HuH-7.5 (cell line): ENCODE measurements around the gene CHTF8.
"Not testable (repeated sequence)": the region's sequence is repeated elsewhere in the genome, so short reads cannot be mapped to it uniquely, and the experiment has no call there.

Source experiments
- DNase-seq: peaks from one replicate; pipeline ENCODE4 v3.0.0; 2011; ENCODE audit warnings: low spot score

CHTF8 gene, protein sequence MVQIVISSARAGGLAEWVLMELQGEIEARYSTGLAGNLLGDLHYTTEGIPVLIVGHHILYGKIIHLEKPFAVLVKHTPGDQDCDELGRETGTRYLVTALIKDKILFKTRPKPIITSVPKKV

DNA sequence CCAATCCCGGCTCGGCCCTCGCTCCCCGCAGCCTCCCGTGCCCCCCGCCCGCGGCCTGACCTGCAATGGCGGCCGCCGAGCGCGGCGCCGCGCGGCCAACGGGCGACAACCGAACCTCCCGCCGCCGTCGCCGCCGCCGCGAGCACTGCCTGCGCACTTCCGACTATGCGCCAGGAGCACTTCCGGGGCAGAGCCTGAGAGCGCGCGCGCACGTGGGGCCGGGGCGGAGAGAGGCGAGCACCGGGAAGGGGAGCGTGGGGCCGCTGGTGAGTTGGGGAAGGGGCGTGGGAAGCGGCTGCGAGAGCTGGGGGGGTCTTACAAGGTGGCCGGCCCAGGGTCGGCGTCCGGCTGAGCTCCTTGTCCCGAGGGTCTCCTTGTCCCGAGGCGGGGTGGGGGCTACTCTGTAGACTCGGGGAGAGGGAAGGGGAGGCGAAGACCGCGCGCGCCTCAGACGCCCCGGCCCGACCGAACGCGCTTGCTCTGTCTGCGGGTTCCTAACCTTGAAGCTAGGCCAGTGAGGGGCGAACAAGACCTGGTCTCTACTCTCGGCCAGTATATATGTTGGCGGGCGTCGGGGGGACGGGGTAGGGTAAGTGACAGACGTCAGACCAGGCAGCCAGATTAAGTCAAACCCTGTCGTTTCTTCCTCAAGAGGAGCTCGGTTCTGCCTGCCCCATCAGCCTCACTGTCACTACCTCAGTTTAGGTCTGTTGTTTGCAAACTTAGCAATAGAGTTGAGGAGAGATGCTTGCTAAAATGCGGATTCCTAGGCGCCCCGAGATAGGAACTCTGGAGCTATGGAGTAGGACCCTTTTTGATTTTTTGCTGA, at the start of gene CHTF8, which contains the start of gene UTP4:
Gene CHTF8, minus strand, starts transcription at position 165 of the 829 bp plus-strand sequence. CDS start 11,130 bp downstream, outside the sequence.
Gene UTP4, plus strand, starts transcription at position 226 of the 829 bp plus-strand sequence. CDS start 811 bp downstream, outside the sequence.
- peak; percentile 83 for DNase-seq

DNA sequence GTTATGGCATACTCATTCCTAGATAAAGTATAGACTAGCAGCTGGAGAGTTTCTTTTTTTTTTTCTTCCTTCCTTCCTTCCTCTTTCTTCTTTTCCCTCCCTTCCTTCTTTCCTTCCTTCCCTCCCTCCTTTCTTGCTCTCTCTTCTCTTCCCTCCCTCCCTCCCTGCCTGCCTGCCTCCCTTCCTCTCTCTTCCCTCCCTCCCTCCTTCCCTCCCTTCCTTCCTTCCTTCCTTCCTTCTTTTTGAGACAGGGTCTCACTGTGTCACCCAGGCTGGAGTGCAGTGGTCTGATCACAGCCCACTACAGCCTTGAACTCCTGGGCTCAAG, 47.6 kb upstream of the CHTF8 start:
- DNase-seq: no peak

DNA sequence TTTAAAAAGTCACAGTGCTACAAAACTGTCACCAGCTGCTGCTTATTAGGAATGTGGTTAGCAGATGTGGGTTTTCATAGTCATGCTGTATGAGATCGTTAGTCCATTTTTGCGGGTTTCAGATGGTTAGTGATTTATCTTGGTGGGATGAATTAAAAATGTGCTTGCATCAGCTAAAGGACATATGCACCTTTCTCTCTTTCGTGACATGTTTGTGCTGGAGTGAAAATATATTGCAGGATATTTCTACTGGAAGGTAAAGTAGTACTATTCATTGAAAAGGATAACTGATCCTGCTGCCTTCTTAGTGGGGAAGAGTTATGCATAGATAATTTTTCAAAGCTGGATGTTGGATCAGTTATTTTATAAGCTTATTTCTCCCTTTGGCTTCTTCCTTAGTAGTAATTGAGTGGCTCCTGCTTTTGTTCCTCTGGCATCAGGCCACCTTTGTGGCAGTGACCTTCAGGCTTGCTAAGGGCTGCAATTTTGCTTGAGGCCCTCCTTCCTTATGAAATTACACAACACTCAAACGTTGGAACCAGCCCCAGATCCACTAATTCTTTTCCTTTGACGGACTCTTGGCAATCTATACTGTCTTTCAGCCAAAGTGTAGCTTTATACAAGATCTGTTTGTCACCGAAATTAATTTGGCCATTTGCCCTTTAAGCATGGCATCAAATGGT, 47.1 kb upstream of the CHTF8 start:
- no peak for DNase-seq

DNA sequence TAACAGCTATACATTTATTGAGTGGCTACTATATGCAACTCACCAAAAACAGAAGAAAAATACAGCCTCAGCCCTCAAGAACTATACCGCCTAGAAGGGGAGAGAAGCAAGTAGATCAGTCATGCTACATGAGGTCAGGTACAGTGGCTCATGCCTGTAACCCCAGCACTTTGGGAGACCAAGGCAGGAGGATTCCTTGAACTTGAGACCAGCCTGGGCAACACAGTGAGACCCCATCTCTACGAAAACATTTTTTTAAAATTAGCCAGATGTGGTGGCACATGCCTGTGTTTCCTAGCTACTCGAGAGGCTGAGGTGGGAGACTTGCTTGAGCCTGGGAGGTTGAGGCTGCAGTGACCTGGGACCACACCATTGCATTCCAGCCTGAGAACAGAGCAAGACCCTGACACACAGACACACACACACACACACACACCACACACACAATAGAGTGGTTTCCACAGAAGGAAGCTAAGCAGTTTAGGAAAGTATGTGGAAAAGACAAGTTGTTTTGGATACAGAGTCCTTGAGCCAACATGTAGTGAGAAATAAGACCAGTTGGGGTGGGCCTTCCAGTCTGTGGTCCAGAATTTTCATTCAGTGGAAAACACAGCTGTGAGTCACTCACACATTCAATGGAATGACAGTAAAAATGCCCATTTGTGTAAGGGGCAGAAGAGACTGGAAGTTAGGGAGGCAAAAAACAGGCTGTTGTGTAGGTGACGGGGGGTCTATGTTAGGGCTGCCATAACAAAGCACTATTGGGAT, 43.8 kb upstream of the CHTF8 start:
- DNase-seq: no peak

DNA sequence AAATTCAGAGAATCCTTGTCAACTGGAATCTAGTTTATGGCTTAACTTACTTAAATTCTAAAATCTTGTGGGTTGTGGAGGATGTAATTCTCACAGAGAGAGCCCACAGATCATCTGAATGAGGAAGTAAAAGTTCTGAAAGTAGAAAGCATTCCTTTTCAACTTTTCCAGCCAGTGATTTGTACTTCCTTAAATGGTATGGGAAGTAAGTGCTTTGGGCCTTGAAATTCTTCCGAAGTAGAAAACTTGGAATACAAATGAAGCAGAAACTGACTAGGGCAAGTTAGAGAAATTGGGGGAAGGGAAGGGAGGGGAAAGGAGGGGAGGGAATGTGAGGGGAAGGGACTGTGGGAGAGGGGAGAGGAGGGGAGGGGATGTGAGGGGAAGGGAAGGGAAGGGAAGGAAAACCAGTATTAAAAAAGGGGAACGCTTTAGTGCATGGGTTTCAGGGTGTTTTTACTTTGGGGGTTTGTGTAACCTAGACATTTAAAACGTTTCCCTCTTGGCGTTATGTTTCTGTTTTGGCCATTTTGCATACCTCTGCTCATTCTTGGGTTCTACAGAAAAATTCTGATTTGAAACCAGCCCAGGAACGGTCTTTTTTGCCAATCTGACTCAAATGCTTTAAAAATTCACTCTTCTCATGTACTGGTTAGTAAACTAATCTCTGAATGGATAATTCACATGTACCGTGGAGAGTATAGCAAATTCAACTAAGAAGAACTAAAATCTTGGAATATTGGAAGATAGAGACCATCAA, 39.1 kb upstream of the CHTF8 start:
- no peak for DNase-seq

DNA sequence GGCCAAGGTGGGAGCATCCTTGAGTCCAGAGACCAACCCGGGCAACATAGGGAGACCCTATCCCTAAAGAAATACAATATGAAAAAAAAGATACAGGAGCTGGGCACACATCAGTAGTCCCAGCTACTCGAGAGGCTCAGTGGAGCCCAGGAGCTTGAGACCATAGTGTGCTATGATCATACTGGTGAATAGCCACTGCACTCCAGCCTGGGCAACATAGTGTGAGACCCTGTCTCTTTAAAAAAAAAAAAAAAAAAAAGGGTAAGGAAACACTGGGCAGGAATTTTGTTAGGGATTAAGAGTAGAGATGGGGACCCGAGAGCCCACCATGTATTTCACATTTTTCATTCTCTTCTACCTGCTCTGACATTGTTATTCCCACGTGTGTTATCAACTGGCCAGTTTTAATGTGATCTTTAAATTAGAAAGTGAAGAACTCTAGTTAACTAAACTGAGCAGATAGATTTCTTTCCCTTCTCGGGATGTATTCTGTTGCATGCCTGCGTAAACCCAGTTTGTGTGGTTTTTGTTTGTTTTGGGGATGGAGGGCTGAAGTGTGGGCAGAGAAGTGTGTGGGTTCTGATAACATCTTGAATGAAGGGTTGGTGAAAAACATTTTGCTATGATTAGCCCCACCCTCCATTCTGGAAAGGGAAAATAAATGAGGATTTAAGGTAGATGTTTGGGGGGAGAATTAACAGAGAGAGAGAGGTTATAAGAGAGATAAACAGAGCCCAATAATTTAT, 37.4 kb upstream of the CHTF8 start:
- no peak for DNase-seq

DNA sequence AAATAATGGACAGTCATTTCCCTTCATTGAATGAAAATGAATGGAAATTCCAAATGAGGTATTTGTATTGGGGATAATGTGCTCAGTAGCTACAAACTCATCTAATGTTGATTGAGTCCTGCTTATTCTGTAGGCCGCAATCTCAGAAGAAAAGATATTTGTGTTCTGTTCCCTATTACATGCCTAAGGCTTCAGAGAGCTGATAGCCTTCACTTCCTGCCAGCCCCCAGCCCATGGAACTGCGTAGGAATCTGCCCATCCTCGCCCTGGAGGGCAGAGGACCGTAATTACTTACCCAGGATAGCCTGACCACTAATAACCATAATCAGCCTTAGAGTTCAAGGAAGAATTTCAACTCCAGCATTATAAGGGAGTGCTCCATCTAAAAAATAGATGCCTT, 36.7 kb upstream of the CHTF8 start:
- no peak for DNase-seq

DNA sequence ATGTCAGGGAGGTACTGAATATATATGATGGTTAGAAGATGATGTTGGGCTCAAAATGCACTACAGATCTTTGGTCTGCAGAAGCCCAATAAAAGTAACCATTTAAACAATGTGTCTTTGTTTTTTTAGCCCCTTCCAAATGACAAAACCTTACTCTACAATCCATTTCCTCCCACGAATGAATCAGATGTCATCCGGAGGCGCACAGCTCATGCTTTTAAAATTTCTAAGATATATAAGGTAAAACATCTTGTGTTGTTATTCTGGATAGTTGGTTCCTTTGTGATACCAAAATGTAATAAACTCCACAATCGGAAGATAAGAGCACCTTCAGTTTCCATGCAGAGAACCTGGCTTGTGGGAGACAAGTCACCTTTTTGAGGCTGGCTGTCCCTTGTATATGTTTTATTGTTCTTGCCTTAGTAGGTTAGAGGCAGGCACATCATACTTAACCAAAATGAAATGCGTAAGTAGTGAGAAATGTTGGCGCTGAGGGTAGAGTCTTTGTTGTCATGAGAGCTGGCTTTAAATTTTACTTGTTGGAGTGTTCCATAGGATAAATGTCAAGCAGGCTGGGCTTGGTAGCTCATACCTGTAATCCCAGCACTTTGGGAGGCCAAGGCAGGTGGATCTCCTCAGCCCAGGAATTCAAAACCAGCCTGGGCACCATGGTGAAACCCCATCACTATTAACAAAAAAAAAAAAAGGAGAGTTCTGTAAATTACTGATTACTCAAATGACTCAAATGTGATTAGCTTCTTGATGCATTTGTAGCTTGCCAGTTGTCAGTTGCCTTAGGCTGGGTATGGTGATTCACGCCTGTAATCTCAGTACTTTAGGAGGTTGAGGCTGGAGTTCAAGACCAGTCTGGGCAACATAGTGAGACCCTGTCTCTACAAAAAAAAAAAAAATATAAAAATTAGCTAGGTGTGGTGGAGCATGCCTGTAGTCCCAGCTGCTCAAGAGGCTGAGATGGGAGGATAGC, 34.9 kb upstream of the CHTF8 start:
- DNase-seq: no peak

DNA sequence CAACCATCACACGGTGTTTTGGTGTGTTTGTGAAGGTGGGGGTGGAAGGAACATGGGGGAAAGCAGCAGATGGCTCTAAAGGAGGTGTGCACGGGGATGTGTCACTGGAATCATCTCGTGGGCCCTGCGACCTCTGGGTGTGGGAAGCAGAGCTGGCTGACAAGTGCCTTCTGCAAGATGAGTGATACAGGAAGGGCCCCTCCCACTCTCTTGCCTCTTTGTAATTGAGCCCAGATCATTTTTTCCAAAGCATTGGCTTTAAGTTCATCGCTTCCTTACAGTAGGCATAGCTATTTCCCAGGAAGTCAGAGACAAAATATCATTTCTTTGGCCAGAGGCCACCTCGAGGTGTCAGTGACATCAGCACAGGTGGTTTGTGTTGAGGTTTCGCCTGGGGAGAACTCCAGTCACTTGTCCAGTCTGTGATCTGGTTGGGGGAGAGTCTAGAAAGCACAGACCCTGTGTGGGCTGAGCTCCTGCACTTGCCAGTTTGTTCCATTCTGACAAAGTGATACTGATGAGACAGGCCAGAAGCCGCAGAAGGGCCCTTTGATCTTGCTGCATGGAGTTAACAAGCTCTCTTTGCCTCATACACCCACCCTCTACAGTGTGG, 33.9 kb upstream of the CHTF8 start:
- DNase-seq: no peak

DNA sequence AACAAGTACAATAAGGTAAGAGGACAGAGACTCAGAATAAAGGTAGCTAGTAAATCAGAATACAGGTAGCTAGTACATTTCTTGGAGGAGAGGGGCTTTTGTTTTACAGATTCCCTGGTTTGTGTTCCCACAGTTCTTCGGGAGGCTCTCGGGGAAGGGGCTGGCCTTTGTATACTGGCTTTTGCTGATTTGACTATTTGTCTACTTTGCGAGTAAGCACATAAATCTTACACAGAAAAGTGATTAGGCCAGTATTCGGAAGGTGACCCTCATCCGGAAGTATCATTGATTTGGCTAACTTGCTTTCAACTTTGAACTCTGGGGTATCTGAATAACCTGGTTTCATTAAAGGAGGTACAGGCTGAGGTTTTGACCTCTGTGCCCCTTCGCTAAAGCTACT, 33.2 kb upstream of the CHTF8 start:
- no peak for DNase-seq

DNA sequence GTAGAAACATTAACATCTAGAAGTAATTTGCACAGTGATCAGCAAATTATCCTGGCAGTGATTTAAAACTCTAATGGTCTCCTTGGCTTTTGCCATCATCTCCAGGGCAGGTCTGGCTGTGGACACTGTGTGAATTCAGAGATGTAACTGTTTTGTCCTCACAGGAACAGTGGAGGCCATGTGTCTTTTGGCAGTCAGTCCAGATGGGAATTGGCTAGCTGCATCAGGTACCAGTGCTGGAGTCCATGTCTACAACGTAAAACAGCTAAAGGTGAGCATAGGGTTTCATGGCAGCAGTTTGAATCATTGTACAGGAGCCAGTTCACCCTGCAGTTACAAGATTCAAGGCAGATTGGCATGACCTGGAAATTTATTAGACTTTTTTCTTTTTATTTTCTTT, 27.8 kb upstream of the CHTF8 start:
- no peak for DNase-seq

DNA sequence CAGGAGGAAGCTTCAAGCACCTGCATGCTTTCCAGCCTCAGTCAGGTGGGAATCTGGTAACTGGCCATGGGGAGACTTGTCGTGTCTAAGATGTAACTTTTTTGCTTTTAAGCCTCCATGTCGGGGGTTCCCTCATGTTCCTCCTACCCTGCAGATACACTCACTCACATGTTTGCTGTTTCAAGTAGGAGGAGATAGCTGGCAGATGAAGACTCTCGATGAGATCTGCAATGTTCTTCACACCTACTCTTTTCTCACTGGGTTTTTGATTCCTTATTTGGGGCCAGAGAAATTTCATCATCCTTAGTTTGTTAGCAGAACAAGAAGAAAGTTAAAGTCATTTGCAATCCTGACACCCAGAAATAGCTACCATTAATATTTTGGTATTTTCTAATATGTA, 24.8 kb upstream of the CHTF8 start:
- no peak for DNase-seq

DNA sequence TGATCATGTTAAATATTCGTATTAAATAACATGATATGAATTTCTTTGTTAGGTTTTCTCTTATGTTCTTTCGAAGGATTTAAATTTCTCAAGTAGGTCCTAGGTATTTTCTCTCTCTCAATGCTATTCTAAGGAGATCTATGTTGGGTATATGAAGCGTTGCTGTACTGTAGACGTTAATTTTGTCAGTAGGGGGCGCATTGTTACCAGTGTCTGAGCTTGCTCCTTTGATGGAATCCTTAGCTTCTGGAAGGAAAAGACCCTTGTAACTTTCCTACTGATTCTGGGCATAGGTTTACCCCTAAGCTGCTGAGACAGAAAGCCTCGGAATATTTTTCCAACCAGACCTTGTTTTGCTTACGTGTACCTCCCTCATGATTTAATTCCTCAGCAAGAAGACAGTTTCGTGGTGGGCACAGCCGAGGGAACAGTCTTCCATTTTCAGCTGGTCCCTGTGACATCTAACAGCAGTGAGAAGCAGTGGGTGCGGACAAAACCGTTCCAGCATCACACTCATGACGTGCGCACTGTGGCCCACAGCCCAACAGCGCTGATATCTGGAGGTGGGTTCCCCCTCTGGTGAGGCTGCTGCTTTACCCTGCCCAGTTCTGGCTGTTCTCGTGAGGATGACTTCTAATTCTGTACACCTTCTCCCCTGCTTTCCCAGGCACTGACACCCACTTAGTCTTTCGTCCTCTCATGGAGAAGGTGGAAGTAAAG, 17.9 kb upstream of the CHTF8 start:
- DNase-seq: peak; percentile 60

DNA sequence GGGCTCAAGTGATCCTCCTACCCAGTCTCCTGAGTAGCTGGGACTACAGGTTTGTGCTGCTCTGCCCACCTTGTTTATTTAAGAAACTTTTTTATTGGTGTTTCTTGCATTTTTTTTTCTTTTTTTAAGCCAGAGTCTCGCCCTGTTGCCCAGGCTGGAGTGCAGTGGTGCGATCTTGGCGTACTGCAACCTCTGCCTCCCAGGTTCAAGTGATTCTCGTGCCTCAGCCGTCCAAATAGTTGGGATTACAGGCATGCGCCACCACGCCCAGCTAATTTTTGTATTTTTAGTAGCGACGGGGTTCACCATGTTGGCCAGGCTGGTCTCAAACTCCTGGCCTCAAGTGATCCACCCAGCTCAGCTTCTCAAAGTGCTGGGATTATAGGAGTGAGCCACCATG, 17.2 kb upstream of the CHTF8 start:
- not testable (repeated sequence) for DNase-seq

DNA sequence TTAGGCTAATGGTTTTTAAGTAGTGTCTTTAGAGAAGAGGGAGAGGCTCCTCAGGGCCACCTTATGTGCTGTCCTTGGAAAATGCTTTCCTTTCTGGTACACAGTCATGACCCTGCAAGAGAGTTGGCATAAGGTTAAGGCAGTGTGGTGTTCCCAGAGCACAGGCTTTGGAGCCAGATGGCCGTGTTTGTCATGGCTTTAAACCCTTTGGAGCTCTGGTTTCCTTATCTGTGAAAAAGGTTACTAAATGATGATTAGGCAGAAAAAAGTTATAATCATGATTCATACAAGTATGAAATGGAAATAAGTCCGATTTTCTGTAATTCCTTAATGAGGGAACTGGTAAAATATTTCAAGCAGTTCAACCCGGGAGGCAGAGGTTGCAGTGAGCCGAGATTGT, 13.3 kb upstream of the CHTF8 start:
- no peak for DNase-seq

DNA sequence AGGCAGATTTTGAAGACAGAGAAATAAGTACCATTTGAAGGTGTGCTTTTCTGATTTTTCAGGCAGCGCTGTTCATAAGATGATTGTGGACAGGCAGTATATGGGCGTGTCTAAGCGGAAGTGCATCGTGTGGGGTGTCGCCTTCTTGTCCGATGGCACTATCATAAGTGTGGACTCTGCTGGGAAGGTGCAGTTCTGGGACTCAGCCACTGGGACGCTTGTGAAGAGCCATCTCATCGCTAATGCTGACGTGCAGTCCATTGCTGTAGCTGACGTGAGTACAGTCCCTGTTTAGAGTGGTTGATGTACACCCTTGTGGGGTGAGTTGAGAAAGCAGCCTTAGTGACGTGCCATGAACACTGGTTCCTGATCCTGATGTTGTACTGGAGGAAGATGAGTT, 10.7 kb upstream of the CHTF8 start:
- DNase-seq: peak; percentile 23

DNA sequence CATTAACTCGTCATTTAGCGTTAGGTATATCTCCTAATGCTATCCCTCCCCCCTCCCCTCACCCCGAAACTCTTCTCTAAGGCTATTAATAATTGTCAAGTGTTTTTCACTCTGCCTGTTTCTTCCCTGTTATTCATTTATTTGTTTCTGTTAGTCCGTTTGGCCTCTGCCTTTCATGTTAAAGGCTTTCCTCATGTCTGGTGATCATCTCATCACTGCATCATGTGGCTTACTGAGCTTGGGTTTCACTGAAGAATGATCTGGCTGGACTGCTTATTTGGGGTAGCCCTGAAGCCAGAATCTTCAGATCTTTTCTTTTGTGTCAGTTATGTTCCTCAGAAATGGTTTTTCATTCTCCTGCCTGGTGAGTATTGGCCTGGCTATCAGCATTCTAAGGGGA, 9.5 kb upstream of the CHTF8 start:
- DNase-seq: no peak

DNA sequence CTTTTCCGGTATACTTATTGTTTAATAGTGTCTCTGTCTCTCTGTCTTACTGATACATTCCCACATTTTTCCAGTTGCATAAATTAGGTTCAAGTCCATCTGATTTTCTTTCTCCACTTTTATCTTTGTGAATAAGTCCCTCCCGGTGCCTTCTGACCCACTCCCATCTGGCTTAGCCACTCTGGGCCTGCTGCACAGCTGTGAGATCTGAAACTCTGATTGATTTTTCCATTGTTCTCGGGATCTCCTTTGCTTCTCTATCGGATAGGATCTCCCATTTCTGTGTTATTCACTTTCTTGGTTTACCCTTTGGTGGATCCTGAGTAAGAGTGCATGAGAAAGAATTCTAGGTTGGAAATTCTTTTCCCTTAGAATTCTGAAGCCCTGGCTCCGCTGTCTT, 8.6 kb upstream of the CHTF8 start:
- DNase-seq: no peak

DNA sequence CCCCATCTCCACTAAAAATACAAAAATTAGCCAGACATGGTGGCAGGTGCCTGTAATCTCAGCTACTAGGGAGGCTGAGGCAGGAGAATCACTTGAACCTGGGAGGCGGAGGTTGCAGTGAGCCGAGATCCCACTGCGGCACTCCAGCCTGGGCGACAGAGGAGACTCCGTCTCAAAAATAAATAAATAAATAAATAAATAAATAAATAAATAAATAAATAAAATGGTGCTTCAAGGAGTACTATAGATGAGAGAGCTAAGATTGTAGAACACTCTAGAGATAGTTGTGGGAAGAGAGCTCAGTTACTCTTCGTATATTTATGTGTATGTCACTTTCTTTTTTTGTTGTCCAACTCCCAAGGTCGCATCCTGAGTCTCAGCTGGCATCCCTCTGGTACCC, 7.1 kb upstream of the CHTF8 start:
- not testable (repeated sequence) for DNase-seq
